ENCODE data around the gene GPSM1.

GPSM1 gene

DNA sequence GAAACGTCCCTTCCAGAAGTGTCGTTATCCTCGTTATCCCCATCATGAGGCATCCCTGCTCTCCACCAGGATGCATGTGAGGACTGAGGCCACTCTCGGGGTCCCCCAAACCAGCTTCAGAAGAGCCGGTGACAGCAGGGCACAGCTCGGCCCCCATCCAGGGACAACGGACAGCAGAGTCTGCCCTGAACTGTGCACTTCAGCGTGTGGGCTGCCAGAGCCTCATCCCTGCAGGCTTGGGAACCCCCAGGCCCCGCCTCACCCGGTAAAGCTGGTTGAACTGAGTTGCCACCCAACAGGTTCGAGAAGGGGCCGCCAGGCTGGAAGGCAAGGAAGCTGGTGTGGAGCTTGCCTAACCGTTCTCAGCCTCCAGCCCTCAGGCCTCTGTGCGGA is 46.8 kb downstream of the GPSM1 start:
- peaks cover 22% of the 10 kb centered on the region for H3K4me1 ChIP-seq (ENCODE audit: insufficient read depth, low read length)
- no peaks in the 10 kb centered on the region for H3K27me3 ChIP-seq (ENCODE audit: insufficient read depth, low read length)
- no peaks in the 10 kb centered on the region for H3K9me3 ChIP-seq (ENCODE audit: low read length)
- H2AFZ ChIP-seq (ENCODE audit: low read depth, low read length), result no peak overlapping the region
- peaks cover 8% of the 10 kb centered on the region for H3K36me3 ChIP-seq (ENCODE audit: insufficient read depth, low read length)
- no peak overlapping the region for H3K4me3 ChIP-seq (ENCODE audit: low read length)

DNA sequence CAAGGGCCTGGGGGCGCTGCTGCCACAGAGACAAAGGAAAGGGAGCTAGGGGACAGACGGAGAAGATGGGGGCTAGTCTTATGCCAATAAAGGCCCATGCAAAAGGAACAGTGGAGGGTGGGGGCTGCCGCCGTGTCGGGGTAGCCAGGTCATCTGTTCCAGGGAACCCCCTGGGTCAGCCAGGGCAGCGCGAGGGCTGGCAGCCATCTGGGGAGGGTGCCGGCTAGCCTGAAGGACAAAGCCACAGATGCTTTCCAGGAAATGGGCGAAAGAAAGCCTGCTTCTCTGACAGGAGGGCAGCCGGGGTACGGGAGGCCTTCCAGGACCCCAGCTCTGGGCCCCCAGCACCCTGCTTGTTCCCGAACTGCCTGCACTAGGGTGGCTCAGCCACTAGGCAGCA is 47.8 kb downstream of the GPSM1 start:
- Histone ChIP-seq H3K36me3 (ENCODE audit: insufficient read depth, low read length) (peaks cover 16% of the 10 kb centered on the region), H3K27me3 (ENCODE audit: insufficient read depth, low read length) (no peaks in the 10 kb centered on the region), H2AFZ (ENCODE audit: low read depth, low read length) (no peak overlapping the region), H3K4me1 (ENCODE audit: insufficient read depth, low read length) (peaks cover 22% of the 10 kb centered on the region), H3K4me3 (ENCODE audit: low read length) (no peak overlapping the region), H3K9me3 (ENCODE audit: low read length) (no peaks in the 10 kb centered on the region)

GRCh38 chr9:136376457-136376856 is 49.1 kb downstream of the GPSM1 start:
- no peak overlapping the region for H2AFZ ChIP-seq (ENCODE audit: low read depth, low read length)
- no peaks in the 10 kb centered on the region for H3K27me3 ChIP-seq (ENCODE audit: insufficient read depth, low read length)
- H3K4me1 ChIP-seq (ENCODE audit: insufficient read depth, low read length), result peaks cover 22% of the 10 kb centered on the region
- no peaks in the 10 kb centered on the region for H3K9me3 ChIP-seq (ENCODE audit: low read length)
- no peak overlapping the region for H3K4me3 ChIP-seq (ENCODE audit: low read length)
- H3K36me3 ChIP-seq (ENCODE audit: insufficient read depth, low read length), result peaks cover 29% of the 10 kb centered on the region

- Histone ChIP-seq H3K9me3 (ENCODE audit: low read length) (no peaks in the 10 kb centered on the region), H3K4me3 (ENCODE audit: low read length) (no peak overlapping the region), H3K27me3 (ENCODE audit: insufficient read depth, low read length) (no peaks in the 10 kb centered on the region), H2AFZ (ENCODE audit: low read depth, low read length) (no peak overlapping the region), H3K4me1 (ENCODE audit: insufficient read depth, low read length) (peaks cover 15% of the 10 kb centered on the region), H3K36me3 (ENCODE audit: insufficient read depth, low read length) (peaks cover 40% of the 10 kb centered on the region)
These were observed 50.2 kb downstream of the GPSM1 start for GRCh38 chr9:136377341-136378169.

GRCh38 chr9:136378170-136379002 is 51.0 kb downstream of the GPSM1 start:
- Histone ChIP-seq H3K36me3 (ENCODE audit: insufficient read depth, low read length) (peaks cover 48% of the 10 kb centered on the region), H3K4me1 (ENCODE audit: insufficient read depth, low read length) (peaks cover 6% of the 10 kb centered on the region), H2AFZ (ENCODE audit: low read depth, low read length) (no peak overlapping the region), H3K9me3 (ENCODE audit: low read length) (no peaks in the 10 kb centered on the region), H3K4me3 (ENCODE audit: low read length) (no peak overlapping the region), H3K27me3 (ENCODE audit: insufficient read depth, low read length) (no peaks in the 10 kb centered on the region)

DNA sequence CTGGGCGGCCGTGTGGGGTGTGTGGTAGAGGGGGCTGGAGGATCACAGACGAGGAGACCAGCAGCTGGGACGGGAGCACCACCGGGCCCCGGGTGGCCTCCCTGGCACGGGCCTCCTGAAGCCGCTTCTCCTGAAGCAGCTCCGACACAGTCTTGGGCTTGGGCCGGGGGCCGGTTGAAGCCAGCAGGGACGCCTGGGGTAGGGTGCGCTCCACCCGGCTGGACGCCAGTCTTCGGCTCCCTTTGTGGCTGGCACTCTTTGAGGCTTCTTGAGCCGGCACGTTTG is 51.6 kb downstream of the GPSM1 start:
- H3K4me3 ChIP-seq (ENCODE audit: low read length), result no peak overlapping the region
- no peaks in the 10 kb centered on the region for H3K27me3 ChIP-seq (ENCODE audit: insufficient read depth, low read length)
- H3K4me1 ChIP-seq (ENCODE audit: insufficient read depth, low read length), result peaks cover under 1% of the 10 kb centered on the region
- H2AFZ ChIP-seq (ENCODE audit: low read depth, low read length), result no peak overlapping the region
- H3K36me3 ChIP-seq (ENCODE audit: insufficient read depth, low read length), result peaks cover 52% of the 10 kb centered on the region
- no peaks in the 10 kb centered on the region for H3K9me3 ChIP-seq (ENCODE audit: low read length)

GRCh38 chr9:136379401-136379800 is 52.1 kb downstream of the GPSM1 start:
- Histone ChIP-seq H3K27me3 (ENCODE audit: insufficient read depth, low read length) (no peaks in the 10 kb centered on the region), H3K4me3 (ENCODE audit: low read length) (no peak overlapping the region), H3K4me1 (ENCODE audit: insufficient read depth, low read length) (no peaks in the 10 kb centered on the region), H3K36me3 (ENCODE audit: insufficient read depth, low read length) (peaks cover 56% of the 10 kb centered on the region), H2AFZ (ENCODE audit: low read depth, low read length) (no peak overlapping the region), H3K9me3 (ENCODE audit: low read length) (no peaks in the 10 kb centered on the region)

- H3K4me3 ChIP-seq (ENCODE audit: low read length), result no peak overlapping the region
- H2AFZ ChIP-seq (ENCODE audit: low read depth, low read length), result no peak overlapping the region
- H3K9me3 ChIP-seq (ENCODE audit: low read length), result no peaks in the 10 kb centered on the region
- H3K4me1 ChIP-seq (ENCODE audit: insufficient read depth, low read length), result no peaks in the 10 kb centered on the region
- H3K27me3 ChIP-seq (ENCODE audit: insufficient read depth, low read length), result no peaks in the 10 kb centered on the region
- H3K36me3 ChIP-seq (ENCODE audit: insufficient read depth, low read length), result peaks cover 59% of the 10 kb centered on the region
These were observed 52.6 kb downstream of the GPSM1 start for GRCh38 chr9:136379891-136380290.

GRCh38 chr9:136380381-136380780 is 53.0 kb downstream of the GPSM1 start:
- peaks cover 62% of the 10 kb centered on the region for H3K36me3 ChIP-seq (ENCODE audit: insufficient read depth, low read length)
- H2AFZ ChIP-seq (ENCODE audit: low read depth, low read length), result no peak overlapping the region
- H3K9me3 ChIP-seq (ENCODE audit: low read length), result no peaks in the 10 kb centered on the region
- no peaks in the 10 kb centered on the region for H3K4me1 ChIP-seq (ENCODE audit: insufficient read depth, low read length)
- H3K27me3 ChIP-seq (ENCODE audit: insufficient read depth, low read length), result no peaks in the 10 kb centered on the region
- H3K4me3 ChIP-seq (ENCODE audit: low read length), result no peak overlapping the region

DNA sequence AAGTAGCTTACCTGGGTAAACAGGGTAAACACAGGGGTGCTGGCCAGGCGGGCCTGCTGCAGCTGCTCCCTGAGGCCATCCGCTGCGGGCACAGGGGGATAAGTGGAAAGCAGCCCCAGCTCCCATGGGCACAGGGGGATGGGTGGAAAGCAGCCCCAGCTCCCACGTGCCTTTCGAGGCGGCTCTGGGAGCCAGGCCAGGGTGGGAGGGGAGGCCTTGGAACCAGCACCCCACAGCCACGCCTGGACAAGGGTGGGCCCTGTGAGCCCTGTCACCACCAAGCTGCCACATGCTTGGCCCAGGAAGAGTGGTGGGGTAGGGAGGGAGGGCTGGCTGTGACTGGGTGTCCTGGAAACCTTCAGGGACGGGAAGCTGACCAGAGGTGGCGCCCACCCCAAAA is 54.0 kb downstream of the GPSM1 start:
- Histone ChIP-seq H3K4me3 (ENCODE audit: low read length) (no peak overlapping the region), H3K9me3 (ENCODE audit: low read length) (no peaks in the 10 kb centered on the region), H2AFZ (ENCODE audit: low read depth, low read length) (no peak overlapping the region), H3K36me3 (ENCODE audit: insufficient read depth, low read length) (peaks cover 69% of the 10 kb centered on the region), H3K27me3 (ENCODE audit: insufficient read depth, low read length) (no peaks in the 10 kb centered on the region), H3K4me1 (ENCODE audit: insufficient read depth, low read length) (no peaks in the 10 kb centered on the region)

- H3K4me1 ChIP-seq (ENCODE audit: insufficient read depth, low read length), result no peaks in the 10 kb centered on the region
These were observed 54.7 kb downstream of the GPSM1 start for GRCh38 chr9:136381966-136382513.

DNA sequence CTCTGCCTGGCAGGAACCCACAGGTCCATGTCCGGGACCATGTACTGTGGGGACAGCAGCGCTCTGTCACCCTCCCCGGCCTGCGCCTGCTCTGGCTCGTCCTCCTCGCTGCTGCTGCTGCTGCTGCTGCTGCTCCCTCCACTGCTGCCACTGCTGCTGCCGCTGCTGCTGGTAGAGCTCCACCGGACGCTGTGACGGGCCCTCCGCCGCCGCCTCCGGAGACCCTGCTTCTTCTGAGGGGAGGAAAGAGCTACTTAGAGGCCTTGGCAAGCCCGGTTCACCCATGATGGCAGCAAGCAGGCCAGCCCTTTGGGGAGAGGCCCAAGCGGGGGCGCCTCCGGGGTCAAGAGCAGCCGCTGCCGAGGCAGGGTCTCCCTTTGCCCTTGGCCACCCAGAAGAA is 56.1 kb downstream of the GPSM1 start:
- H3K4me3 ChIP-seq (ENCODE audit: low read length), result no peak overlapping the region
- no peaks in the 10 kb centered on the region for H3K9me3 ChIP-seq (ENCODE audit: low read length)
- no peak overlapping the region for H2AFZ ChIP-seq (ENCODE audit: low read depth, low read length)
- H3K27me3 ChIP-seq (ENCODE audit: insufficient read depth, low read length), result no peaks in the 10 kb centered on the region
- H3K36me3 ChIP-seq (ENCODE audit: insufficient read depth, low read length), result peaks cover 80% of the 10 kb centered on the region
- H3K4me1 ChIP-seq (ENCODE audit: insufficient read depth, low read length), result no peaks in the 10 kb centered on the region

More at GRCh38 chr9:136381966-136382513, 54.7 kb downstream of the GPSM1 start:
- no peaks in the 10 kb centered on the region for H3K9me3 ChIP-seq (ENCODE audit: low read length)
- no peak overlapping the region for H3K4me3 ChIP-seq (ENCODE audit: low read length)
- no peak overlapping the region for H2AFZ ChIP-seq (ENCODE audit: low read depth, low read length)
- peaks cover 72% of the 10 kb centered on the region for H3K36me3 ChIP-seq (ENCODE audit: insufficient read depth, low read length)
- H3K27me3 ChIP-seq (ENCODE audit: insufficient read depth, low read length), result no peaks in the 10 kb centered on the region

- no peaks in the 10 kb centered on the region for H3K27me3 ChIP-seq (ENCODE audit: insufficient read depth, low read length)
- no peaks in the 10 kb centered on the region for H3K4me1 ChIP-seq (ENCODE audit: insufficient read depth, low read length)
- no peak overlapping the region for H2AFZ ChIP-seq (ENCODE audit: low read depth, low read length)
- H3K9me3 ChIP-seq (ENCODE audit: low read length), result no peaks in the 10 kb centered on the region
- no peak overlapping the region for H3K4me3 ChIP-seq (ENCODE audit: low read length)
- peaks cover 84% of the 10 kb centered on the region for H3K36me3 ChIP-seq (ENCODE audit: insufficient read depth, low read length)
These were observed 57.7 kb downstream of the GPSM1 start for GRCh38 chr9:136385015-136385414.
